HG03066 (cell line): Measurements from ENCODE around the gene CORO2B.

Experiments used
- ATAC-seq: cut with Tn5 transposase; IDR thresholded peaks from one replicate; pipeline ENCODE4 v1.9.1; 2021; ENCODE audit warnings: low read depth; ENCODE audit not compliant: unreplicated experiment

The CORO2B gene

DNA sequence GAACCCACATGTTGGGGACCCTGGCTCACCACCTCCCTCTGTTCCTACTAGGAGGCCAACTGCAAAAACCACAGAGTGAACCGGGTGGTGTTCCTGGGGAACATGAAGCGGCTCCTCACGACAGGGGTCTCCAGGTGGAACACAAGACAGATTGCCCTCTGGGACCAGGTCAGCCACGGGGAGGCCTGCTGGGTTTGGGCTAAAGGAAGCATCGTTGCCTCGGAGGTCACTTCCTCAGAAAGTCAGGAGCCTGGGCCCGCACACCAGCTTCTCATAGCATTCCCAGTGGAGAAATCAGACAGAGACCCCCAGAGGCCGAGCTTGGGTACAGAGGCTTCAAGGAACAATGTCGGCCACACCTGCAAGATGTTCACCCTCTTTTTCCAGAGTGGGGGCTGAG lies 135.1 kb downstream of the CORO2B start:
- ATAC-seq = no peak

DNA sequence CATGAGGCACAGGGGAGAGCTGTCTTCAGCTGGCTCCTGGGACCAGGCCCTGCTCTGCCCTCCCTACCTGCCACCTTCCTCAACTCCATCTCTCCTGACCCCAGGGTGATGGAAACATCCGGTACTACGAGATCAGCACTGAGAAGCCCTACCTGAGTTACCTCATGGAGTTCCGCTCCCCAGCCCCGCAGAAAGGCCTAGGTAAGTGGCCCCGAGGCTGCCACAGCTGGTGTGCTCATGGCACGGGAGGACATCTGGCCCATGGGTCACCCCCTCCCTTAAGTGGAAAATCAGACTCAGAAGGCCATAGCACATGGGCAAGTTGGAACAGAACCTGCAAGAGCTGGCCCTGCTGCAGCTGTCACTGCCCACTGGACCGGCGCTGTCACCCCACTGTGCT lies 136.3 kb downstream of the CORO2B start:
- ATAC-seq = no peak

DNA sequence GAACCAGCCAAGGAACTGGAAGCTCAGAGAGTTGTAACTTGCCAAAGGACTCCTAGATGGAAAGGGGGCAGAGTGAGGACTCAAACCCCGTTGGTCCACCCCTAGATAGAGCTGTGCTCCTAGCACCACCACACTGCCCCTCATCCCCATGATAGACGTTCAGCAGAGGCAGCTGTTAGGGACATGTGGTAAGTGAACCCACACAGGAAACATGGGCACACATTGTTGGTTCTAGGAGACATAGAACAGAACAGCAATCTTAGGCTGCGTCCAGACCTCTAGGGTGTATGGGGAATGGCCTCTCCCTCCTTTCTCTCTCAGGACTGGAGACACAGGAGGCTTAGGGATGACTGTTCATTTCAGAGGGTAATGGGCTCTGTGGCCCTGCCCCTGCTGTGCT lies 139.2 kb downstream of the CORO2B start:
- no peak for ATAC-seq

DNA sequence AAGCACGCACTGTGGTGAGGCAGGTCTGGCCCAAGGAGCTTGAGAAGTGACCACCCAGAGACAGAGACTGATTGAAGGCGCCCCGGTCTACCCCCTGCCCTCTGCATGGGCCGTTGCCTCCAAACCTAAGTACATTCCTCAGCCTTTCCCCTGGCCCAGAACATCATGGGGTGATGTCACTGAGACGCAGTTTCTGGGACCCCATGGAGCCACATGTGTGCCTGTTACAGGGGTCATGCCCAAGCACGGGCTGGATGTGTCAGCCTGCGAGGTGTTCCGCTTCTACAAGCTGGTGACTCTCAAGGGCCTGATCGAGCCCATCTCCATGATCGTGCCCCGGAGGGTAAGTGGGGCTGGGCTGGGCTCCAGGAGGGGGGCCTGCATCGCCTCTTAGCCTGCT lies 139.7 kb downstream of the CORO2B start:
- no peak for ATAC-seq

DNA sequence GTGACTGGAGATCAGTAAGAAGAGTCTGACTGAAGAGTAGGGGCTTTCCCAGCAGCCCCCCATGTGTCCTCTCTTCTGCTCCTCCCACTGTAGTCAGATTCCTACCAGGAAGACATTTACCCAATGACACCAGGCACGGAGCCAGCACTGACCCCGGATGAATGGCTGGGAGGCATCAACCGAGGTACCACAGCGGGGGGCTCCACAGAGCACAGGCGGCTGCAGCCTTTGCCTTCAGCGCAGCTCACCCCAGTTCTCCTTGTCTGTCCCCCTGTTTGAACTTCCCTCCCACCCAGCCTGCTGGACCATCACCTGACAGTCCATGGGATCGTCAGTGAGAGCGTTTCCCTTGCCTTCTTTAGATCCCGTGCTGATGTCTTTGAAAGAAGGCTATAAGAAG lies 140.3 kb downstream of the CORO2B start:
- ATAC-seq = no peak

DNA sequence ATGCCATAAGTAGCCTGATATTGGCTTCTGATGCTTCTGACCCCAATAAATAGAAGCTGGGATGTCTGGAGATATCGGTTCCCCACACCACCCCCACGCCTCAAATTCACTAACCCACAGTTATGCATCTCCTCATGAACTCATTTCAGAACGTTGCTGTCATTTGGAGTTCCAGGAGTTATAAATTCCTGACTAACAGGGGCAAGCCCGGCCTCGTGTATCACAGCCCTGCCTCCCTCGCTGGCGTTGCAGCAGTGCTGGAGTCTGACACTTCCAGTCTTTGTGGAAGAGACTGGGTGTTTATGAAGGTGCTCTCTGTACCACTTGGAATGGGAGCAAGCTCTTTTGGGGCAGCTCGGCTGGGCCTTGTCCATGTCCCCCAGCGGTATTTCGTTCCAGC lies 140.9 kb downstream of the CORO2B start:
- ATAC-seq = no peak

DNA sequence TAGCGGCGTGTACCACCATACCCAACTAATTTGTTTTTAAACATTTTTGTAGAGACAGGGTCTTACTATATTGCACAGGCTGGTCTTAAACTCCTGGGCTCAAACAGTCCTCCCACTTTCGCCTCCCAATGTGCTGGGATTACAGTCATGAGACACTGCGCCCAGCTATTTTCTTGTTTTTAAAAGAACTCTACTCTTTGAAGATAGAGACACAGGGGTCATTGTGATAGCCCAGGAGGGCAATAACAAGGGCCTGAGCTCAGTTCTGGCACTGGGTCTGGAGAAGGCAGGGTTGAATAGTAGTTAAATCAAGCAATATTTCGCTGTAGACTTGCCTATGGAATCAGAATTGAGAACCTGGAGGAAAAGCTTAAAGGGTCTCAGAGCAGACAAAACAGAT lies 143.1 kb downstream of the CORO2B start:
- no peak for ATAC-seq

DNA sequence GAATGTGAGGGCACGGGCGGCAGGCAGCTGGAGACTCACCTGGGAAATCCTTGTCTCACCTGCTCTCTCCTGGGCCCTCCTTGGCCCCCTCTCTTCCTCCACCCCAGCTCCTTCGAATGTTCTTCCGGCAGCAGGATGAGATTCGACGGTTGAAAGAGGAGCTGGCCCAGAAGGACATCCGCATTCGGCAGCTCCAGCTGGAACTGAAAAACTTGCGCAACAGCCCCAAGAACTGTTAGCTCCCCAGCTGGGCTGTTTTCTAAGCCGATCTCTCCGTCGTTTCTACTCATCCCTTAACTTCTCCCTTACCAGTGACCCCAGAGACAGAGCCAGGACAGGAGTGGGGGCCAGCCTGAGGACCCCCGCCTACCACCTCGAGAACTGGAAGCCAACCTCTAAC lies 146.9 kb downstream of the CORO2B start:
- no peak for ATAC-seq

DNA sequence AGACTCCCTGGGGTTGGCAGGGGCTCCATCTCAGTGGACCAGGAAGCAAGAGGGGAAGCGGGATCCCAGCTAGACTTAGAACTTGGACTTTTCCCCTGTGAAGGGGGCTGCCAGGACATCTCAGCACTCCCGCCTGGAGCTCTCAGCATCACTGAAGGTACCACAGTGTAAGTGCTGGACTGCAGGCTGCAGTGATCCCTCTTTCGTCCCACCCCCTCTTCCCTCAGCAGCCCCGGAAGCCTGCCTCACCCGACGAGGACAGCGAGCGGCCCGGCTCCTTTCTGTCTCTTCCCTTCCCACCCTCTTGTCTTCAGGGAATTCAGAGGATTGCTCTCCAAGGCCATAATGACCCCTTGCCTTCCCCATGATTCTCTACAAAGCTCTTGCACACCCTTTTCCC lies 147.5 kb downstream of the CORO2B start:
- ATAC-seq = no peak

DNA sequence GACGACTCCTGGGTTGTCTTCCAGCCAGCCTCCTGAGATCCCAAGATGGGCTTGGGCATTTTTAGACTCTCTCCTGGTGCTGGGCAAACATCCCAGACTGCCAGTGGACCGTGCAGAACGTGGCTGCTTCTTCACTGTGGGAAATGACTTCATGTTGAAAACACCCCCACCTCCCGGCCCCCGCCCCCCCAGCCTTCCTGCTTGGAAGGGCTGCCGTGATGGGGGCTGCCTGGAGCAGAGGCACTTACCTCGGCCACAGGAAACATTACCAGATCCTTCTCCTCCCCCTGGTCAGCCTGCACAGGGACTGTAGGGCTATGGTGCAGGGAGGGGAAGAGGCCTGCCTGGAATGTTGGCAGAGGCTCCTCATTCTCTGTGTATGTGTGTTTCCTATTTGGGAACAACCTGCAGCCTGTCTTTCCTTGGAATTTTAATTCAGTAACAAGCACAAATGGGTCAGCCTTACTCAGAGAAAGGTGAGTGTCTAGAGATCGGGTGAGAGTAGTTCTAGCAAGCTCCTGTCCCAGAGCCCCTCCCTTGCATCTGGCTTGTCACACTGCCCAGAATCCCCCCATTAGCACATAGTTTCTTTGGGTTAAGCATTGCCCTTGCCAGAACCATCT lies 151.1 kb downstream of the CORO2B start:
- ATAC-seq = no peak

DNA sequence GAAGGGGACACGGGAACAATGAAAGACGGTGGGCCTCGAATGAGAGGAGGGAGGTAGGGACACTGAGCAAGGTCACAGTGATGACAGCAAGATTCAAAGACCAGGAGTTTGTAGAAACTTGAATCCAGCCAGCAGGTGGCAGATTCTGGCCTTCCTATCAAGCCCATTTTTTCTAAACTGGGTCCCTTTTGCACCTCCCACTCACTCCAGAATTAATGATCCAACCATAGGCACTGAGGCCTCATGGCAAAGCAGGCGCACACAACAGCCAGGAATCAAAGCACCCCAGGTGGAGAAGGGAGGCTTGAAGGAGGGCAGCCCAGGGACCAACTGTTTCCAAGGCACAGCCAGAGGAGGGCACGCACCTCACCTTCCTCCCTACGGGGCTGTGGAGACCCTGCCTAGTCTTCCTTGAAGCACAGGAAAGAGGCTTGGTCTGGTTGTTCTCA lies 151.7 kb downstream of the CORO2B start:
- ATAC-seq = no peak

DNA sequence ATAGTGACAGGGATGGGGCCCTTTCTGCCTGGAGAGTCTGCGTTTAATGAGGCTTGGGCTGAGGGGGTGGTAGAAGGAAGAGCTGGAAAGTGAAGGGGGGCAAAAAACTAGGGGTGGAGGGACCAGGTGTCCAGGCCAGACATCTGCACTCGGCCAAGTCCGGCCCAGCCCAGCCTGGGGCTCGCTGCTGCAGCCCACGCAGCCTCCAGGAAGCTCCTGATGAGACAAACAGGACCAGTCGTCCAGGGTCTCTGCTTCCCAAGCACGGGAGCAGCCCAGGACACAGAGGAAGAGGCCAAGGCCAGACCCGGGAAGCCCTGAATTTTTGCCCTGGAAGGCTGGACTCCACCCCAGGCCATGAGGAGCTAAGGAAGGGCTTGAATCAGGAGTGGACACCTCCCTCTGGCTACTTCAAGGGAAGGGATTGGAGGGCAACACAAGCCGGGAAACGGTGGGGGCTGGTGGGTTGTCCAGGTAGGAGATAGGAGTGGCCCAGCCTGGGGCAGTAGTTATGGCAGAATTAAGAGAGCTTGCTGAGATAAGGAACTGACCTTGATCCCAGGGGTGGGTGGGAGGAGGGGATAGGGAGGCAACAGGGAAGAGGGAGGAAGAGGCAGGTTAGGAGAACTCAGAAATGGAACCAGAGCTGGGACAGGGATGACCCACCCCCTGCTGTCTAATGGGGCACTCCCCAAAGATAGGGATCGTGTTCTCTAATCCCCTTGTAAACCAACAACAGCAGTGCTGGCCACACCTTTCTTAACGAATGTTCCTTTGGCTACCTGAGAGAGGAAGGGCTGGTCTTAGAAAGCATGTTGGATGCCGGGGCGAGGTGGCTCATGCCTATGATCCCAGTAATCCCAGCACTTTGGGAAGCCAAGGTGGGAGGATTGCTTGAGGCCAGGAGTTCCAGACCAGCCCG lies 152.4 kb downstream of the CORO2B start:
- no peak for ATAC-seq

DNA sequence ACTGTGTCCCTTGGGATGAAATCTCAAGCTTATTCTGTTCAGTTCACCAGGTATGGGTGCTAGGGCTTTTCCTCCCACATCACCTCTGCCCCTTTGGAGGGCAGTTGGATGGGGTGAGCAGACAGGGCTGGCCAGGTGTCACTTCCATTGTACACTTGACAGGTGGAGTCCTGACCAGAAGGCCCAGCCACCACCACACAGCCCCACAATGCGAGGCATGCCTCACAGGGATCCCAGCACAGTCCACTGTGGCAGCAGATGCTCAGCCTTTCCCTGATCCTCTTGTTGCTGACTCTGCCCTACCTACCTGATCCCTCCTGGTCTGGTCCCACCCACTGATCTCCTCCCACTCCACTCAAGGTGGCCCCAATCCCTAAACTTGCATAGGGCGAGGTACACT lies 153.7 kb downstream of the CORO2B start:
- no peak for ATAC-seq

DNA sequence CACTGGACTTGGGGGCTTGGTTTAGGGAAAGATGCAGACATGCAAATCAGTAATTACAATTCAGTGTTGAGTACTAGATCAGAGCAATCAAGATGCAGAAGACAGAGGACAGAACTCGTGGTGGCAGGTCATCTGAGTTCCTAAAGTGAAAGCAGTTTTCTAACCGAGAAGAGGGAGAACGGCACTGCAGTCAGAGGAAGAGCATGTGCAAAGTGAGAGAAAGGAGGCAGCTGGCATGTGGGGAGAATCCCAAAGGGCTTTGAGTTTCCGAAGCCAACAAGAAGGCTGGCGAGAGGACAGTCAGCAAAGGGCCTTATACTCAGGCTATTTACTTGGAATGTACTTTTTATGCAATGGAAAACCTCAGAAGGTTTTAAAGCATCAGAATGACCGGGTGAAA lies 154.9 kb downstream of the CORO2B start:
- no peak for ATAC-seq

DNA sequence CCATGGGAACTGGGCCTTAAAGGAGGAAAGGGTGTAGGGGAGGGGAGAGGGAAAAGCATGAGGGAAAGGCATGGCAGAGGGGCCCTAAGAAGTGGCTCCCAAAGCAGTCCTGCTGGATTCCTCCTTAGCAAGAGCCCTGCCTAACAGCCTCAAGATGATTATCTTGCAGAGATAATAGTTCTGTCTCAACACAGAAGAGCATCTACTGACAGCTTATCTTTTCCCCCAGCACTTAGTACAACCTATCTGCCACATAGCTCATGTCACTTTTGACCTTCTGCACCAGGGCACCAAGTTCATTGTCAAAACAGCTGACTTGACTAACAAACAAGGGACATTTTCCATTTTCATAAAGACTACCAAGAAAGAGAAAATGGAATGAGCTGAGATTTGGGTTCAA lies 155.6 kb downstream of the CORO2B start:
- no peak for ATAC-seq

DNA sequence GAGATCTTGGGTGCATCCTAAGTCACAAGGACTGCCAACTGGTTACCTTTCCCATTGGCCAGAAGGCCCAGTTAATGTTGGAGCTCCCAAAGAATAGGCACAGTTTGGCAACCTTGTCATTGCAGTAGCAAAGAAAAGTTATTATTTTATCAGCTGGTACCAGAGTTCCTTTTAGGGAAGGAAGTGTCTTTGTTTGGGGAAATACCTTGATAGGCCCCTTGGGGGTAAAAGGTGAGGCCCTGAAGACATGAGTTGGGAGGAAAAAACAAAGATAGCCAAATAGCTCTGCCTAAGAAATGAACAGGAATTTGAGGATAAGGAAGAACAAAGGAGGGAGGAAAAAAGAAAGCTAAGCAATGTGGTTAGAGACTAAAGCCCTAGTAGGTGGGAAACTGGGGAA lies 156.1 kb downstream of the CORO2B start:
- ATAC-seq = no peak

DNA sequence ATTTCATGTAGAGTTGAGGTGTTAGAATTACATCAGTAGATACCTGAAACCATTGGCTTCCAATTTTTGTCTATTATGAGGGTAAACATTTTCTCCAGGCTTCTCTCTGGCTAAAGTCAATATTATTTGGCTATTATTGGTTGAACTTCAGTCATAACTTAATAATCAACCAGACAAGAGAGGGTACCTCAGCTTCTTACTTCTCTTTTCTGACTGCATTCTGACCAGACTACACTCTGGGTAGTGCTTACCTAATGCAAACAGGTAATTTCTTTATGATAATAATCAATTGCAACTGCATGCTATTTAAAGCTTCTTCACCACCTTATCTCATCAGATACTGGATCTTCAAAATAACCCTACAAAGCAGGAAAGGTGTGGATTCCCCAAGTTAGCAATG lies 156.8 kb downstream of the CORO2B start:
- ATAC-seq = no peak

DNA sequence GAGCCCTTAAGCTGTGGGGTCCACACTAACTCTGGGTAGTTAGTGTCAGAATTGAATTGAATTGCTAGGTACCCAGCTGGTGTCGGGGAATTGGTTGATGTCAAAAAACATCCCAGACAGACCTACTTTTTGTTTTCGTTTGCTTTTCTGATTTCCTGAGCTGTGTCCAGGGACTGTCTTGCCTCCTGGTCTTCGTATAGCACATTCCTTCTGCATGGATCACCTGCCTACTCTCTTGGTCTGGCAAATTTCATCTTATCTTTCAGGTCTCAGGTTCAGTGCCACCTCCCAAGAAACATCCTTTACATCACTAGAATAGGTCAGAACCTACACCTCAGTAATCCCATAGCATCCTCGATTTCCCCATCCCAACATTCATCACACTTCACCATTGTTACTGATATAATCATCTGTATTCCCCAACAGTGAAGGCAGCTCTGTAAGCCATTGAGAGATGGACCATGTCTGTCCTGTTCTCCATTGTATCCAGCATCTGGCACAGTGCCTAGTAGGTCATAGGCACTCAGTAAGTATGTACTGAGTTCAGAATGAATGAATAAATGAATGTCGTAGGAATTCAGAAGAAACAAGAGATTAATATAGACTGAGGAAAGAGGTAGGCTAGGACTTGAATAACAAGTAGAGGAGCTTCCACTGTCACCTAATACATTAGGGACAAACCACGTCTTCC lies 160.7 kb downstream of the CORO2B start:
- ATAC-seq = no peak

DNA sequence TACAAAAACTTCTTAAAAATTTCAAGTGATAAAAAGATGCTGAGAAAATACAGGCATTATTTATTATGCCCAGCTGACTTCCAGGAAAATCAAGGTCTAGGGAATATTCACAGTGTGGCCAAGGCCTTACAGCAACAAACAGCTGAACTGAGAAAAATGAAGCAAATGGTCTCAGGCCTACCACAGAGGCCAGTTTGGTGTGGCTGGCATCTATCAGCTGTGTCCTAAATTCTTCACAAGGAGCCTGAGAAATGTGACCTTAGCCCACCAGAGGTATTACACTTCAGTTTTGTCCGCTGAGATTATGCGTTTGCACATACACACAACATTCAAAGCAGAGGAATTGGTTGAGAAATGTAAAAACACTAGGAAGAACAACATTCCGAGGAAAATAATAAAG lies 164.5 kb downstream of the CORO2B start:
- ATAC-seq = no peak

DNA sequence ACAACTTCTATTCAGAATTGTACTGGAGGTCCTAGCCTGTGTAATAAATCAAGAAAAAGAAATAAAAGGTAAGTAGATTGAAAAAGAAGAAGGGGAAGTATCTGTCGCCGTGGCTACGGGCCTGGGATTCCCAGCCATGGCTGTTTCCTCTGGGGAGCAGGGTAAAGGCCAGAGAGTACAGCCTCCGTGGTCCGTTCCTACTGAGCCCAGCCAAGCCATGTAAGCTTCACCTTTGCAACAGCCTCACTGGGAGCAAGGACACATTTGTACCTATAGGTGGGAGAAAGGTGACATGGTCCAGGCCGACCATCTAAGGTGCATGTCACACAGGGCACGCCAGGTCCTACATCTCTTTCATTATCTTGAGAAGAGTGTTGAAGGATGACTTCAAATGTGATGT lies 170.6 kb downstream of the CORO2B start:
- no peak for ATAC-seq

DNA sequence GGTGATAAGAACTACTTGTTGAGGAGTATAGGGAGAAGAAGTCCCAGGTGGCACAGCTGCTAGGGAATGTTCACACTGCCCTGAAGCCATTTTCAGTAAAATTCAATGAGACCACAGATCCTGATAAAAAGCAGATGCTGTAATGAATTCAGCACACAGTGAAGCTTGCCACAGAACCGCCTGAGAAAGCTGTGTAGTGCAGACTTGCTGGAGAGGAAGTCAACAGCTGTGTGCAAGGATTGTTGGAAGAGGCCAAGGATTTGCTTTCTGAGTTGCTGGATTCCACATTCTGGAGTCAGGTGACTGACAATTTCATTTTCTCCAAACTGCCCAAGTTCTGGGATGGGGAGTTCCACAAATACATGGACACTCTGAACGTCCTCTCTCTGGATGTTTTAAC lies 171.0 kb downstream of the CORO2B start:
- ATAC-seq = no peak

DNA sequence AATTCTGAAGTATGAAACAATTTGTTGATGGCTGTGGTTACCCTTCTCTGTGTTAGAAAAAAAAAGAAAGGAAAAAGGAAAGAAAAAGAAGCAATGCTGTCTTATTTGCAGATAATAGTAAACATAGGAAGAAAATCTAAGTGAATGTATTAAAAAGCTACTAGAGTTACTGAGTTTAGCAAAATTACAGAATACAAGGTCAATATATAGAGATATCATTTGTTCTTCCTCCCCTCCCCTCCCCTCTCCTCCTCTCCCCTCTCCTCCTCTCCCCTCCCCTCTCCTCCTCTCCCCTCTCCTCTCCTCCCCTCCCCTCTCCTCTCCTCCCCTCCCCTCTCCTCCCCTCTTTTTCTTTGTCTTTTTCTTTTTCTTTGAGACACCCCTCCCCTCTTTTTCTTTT lies 172.8 kb downstream of the CORO2B start:
- no peak for ATAC-seq
